K562 (cell line): ENCODE data around the gene NPPC. TPM values are rescaled to one million over a fixed set of nuclear protein-coding genes. Genes with fewer than 3 reads are reported as not detected.

ENCODE experiments used
- ATAC-seq: fragments of 200-7000 bp; cut with Tn5 transposase; 3 replicates; pipeline ENCODE4 v1.9.1; 2020; ENCODE audit warnings: moderate library complexity
- BruUV-seq: library from RNA; stranded (reverse); fragments of 400-500 nt; replicated peaks from 2 replicates; lab custom pipeline; 2021; lab: Mats Ljungman, UMichigan
- CTCF ChIA-PET: fragments of 300-600 bp; formaldehyde crosslinking; extraction: SDS; loops from one replicate; lab custom pipeline; 2021; ENCODE audit warnings: low intra/inter-chr PET ratio; lab: Yijun Ruan, JAX
- POLR2A ChIA-PET: fragments of 300-600, 350-650 bp; sonication (Branson Sonifier 250); formaldehyde crosslinking; extraction: SDS; loops from one replicate; lab custom pipeline; 2021; ENCODE audit warnings: antibody characterized with exemption, inconsistent platforms; lab: Yijun Ruan, JAX
- DNase-seq, 4 experiments: peaks; one replicate each; pipeline versions ENCODE4 v3.0.0 to v3.0.0-alpha.2; 2011 to 2018; ENCODE audit warnings: low spot score in 3 of 4, mixed read lengths in 3 of 4; ENCODE audit errors: extremely low read depth in 1 of 4
- FAIRE-seq: peaks from 2 replicates; lab custom pipeline; 2011; peaks lifted over from hg19 to GRCh38; lab: Jason Lieb, UNC
- H2AFZ ChIP-seq: 2 replicates; pipeline ENCODE4 v1.6.0; 2011; ENCODE audit warnings: low read depth, low read length, control low read depth, inconsistent platforms
- H3K27ac ChIP-seq: fragments of 200-600 bp; 3 replicates; pipeline ENCODE4 v1.8.0; 2011; ENCODE audit warnings: low read depth, mild to moderate bottlenecking, control low read depth, inconsistent platforms, low read length, moderate library complexity, mixed read lengths; ENCODE audit errors: extremely low read depth
- H3K27me3 ChIP-seq, 2 experiments: fragments of 300-600 bp in 1 of 2; 2 replicates in 1 of 2; 3 replicates in 1 of 2; pipeline versions ENCODE4 v1.6.0 to v1.8.0; 2011; ENCODE audit warnings: inconsistent platforms in 2 of 2, low read length in 2 of 2, mild to moderate bottlenecking in 1 of 2, mixed read lengths in 1 of 2, moderate library complexity in 1 of 2; ENCODE audit not compliant: control insufficient read depth in 2 of 2, insufficient read depth in 2 of 2
- H3K36me3 ChIP-seq: fragments of 300-600 bp; 3 replicates; pipeline ENCODE4 v1.8.0; 2011; ENCODE audit warnings: mild to moderate bottlenecking, low read length, inconsistent platforms; ENCODE audit not compliant: control insufficient read depth, insufficient read depth
- H3K4me1 ChIP-seq, 2 experiments: fragments of 200-600 bp in 1 of 2; replicated peaks in 1 of 2; 2 replicates in 1 of 2; 3 replicates in 1 of 2; pipeline versions ENCODE4 v1.5.1 to v1.8.0; 2011; ENCODE audit warnings: inconsistent platforms in 2 of 2, low read length in 2 of 2, mild to moderate bottlenecking in 1 of 2, mixed read lengths in 1 of 2, moderate library complexity in 1 of 2; ENCODE audit not compliant: control insufficient read depth in 2 of 2, insufficient read depth in 2 of 2
- H3K4me2 ChIP-seq: 2 replicates; pipeline ENCODE4 v1.6.1; 2011; ENCODE audit warnings: low read length, control low read depth, inconsistent platforms, mixed read lengths; ENCODE audit not compliant: insufficient read depth
- H3K4me3 ChIP-seq: fragments of 200-600 bp; sonication (generic), shearing (Covaris generic); 2 replicates; pipeline ENCODE4 v1.5.1; 2016; ENCODE audit warnings: control low read depth, inconsistent platforms
- H3K79me2 ChIP-seq: fragments of 200-600 bp; 3 replicates; pipeline ENCODE4 v1.8.0; 2011; ENCODE audit warnings: low read length, inconsistent platforms; ENCODE audit not compliant: control insufficient read depth, insufficient read depth
- H3K9ac ChIP-seq, 2 experiments: 2 replicates each; pipeline versions ENCODE4 v1.6.0 to v1.6.1; 2011; ENCODE audit warnings: low read depth in 2 of 2, low read length in 2 of 2, control low read depth in 1 of 2, inconsistent platforms in 1 of 2, mild to moderate bottlenecking in 1 of 2, mixed read lengths in 1 of 2; ENCODE audit not compliant: insufficient read depth in 1 of 2
- H3K9me1 ChIP-seq: one replicate; pipeline ENCODE4 v1.6.0; 2011; ENCODE audit warnings: inconsistent platforms, mild to moderate bottlenecking, low read length, moderate library complexity; ENCODE audit not compliant: control insufficient read depth, insufficient read depth
- H3K9me3 ChIP-seq: replicated peaks from 2 replicates; pipeline ENCODE4 v1.5.1; 2011; ENCODE audit warnings: low read depth, low read length, inconsistent platforms; ENCODE audit not compliant: control insufficient read depth, insufficient read depth
- H4K20me1 ChIP-seq: replicated peaks from 2 replicates; pipeline ENCODE4 v1.6.1; 2011; ENCODE audit warnings: low read length, inconsistent platforms, mixed read lengths; ENCODE audit not compliant: control insufficient read depth, insufficient read depth
- ASH1L ChIP-seq: fragments of 450-650 bp; IDR thresholded peaks from 2 replicates; pipeline ENCODE4 v1.6.1; 2018; ENCODE audit warnings: borderline replicate concordance, mild to moderate bottlenecking, low read depth; ENCODE audit not compliant: partially characterized antibody
- FOXK1 ChIP-seq: sonication (generic); formaldehyde crosslinking; IDR thresholded peaks from 2 replicates; pipeline ENCODE4 v1.8.0; 2022; ENCODE audit warnings: missing genetic modification reagents, mild to moderate bottlenecking, borderline replicate concordance
- NR4A1 ChIP-seq, 2 experiments: fragments of 250-450 bp in 1 of 2; fragments of 450-650 bp in 1 of 2; sonication (Bioruptor Pico) in 1 of 2; IDR thresholded peaks; 2 replicates each; pipeline versions ENCODE4 v1.4.0 to v1.6.1; 2016 to 2020; ENCODE audit warnings: mild to moderate bottlenecking in 2 of 2, missing compliant biosample characterization in 1 of 2, missing genetic modification characterization in 1 of 2, moderate library complexity in 1 of 2
- POU5F1 ChIP-seq: fragments of 150-350 bp; IDR thresholded peaks from 2 replicates; pipeline ENCODE4 v1.6.1; 2014; ENCODE audit warnings: borderline replicate concordance, low read length, low read depth, mild to moderate bottlenecking; ENCODE audit not compliant: partially characterized antibody
- RFX5 ChIP-seq: IDR thresholded peaks from 2 replicates; pipeline ENCODE4 v1.6.1; 2011; ENCODE audit warnings: low read depth, mild to moderate bottlenecking, improper control_type of control experiment, low read length
- TARDBP ChIP-seq: fragments of 450-650 bp; IDR thresholded peaks from 2 replicates; pipeline ENCODE4 v1.6.1; 2016
- ZFX ChIP-seq: sonication (generic); formaldehyde crosslinking; IDR thresholded peaks from 2 replicates; pipeline ENCODE4 v1.8.0; 2022; ENCODE audit warnings: mild to moderate bottlenecking, missing genetic modification reagents, moderate library complexity
- ZNF354B ChIP-seq: fragments of 250-450 bp; sonication (Bioruptor Pico); IDR thresholded peaks from 2 replicates; pipeline ENCODE4 v1.4.0; 2020
- WGBS: fragments of 100-300 bp; shearing (Covaris generic); methylation state at CpG from one replicate; pipeline ENCODE4 v1.1.6; 2016; ENCODE audit warnings: low coverage, mixed read lengths; ENCODE audit not compliant: insufficient coverage; ENCODE audit errors: missing lambda C conversion rate; 5-methylcytosine and 5-hydroxymethylcytosine counted together
- in situ Hi-C: fragments of 300-500 bp; cut with MboI; formaldehyde crosslinking; loops from 4 replicates; pipeline ENCODE4 v1.15.0; 2018; ENCODE audit warnings: inconsistent platforms, mixed read lengths
- intact Hi-C: fragments of 100-400 bp; cut with micrococcal nuclease; formaldehyde crosslinking; loops from 2 replicates; pipeline ENCODE4 v1.14.2; 2022
- polyA plus RNA-seq, 8 experiments: library from polyadenylated mRNA; depleted of rRNA in 4 of 8; stranded (reverse) in 5 of 8; unstranded in 3 of 8; fragments of >200 nt; fragmentation: Nextera tagmentation in 2 of 8; fragmentation: Illumina TruSeq in 1 of 8; extraction: Ambion mirVana in 2 of 8; extraction: Trizol in 1 of 8; gene quantifications; 2 replicates each; pipeline versions ENCODE4 v1.2.1 to v1.2.3, GENCODE V29; 2011 to 2014; ENCODE audit warnings: inconsistent platforms in 1 of 8, missing spikeins in 1 of 8
- total RNA-seq, 7 experiments: library from RNA; depleted of rRNA in 6 of 7; stranded (reverse); fragments of >200 nt in 6 of 7; fragmentation: Illumina TruSeq in 2 of 7; extraction: Trizol in 2 of 7; gene quantifications; 2 replicates each; pipeline versions ENCODE4 v1.2.1 to v1.2.3, GENCODE V29; 2011 to 2021; ENCODE audit warnings: low replicate concordance in 1 of 7
- TF ChIP-seq, protein P1 (sequence below): sonication (generic); formaldehyde crosslinking; IDR thresholded peaks from 2 replicates; pipeline ENCODE4 v1.8.0; 2023; ENCODE audit warnings: missing genetic modification reagents, mild to moderate bottlenecking, borderline replicate concordance

NPPC gene
- total and polyA plus RNA-seq, 9 of the 15 experiments (the other 6 are each of a cell fraction or from before 2014, with no cell fraction given) = not detected

DNA sequence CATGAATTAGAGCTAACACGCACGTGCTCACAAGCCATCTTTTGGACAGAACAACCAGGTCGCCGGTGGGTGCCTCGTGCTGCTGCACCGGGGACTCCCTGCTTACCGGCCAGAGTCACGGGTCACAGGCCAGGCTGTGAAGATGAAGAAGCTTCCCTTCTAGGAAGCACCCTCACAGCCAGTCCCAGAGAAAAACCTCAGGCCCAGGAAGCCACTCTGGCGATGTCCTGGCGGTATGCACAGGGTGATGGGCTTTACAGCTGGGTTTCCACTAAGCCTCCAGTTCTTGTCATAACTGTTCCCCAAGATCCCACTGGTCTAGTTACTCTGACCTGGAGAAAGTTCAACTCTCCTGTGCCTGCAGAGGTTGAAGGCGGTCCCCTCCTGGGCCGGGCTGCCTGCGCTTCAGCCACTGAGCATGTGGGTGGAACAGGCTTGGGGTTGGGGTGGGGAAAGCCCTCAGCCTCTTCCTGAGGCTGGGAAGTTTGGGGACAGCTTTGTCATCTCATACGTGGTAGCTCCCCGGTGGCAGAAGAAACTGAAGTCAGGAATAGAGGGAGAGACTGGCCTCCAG, 20.1 kb upstream of the NPPC start:
- Histone ChIP-seq H3K36me3 (no peaks in the 10 kb centered on the region), H2AFZ (peak overlapping the region; percentile 55; the same call in 1 of the 2 replicates), H3K4me2 (no peak overlapping the region), H3K4me1 (peaks cover 0 to 3% of the 10 kb centered on the region in 2 experiments; a peak in 1 of 5 replicates), H4K20me1 (no peaks in the 10 kb centered on the region), H3K4me3 (no peak overlapping the region), H3K27me3 (no peaks in the 10 kb centered on the region), H3K27ac (no peak overlapping the region), H3K9me1 (no peaks in the 10 kb centered on the region), H3K79me2 (no peaks in the 10 kb centered on the region), H3K9ac (no peak overlapping the region), H3K9me3 (no peaks in the 10 kb centered on the region)
- ChIA-PET CTCF (no interaction called here), POLR2A (no interaction called here)
- 31% methylated on average over 15 of the region's 15 CpGs for WGBS
- FAIRE-seq = no peak
- intact Hi-C loops = no loop called here
- ATAC-seq = peak; percentile 49; the same call in 2 of the 3 replicates
- in situ Hi-C loops = loop anchor here (10.0 kb wide), 1 partner anchor 168 kb away; no protein-coding TSS in a partner anchor
- TF ChIP-seq RFX5 (no peak), TARDBP (no peak), ASH1L (no peak), ZNF354B (CRISPR knock-in tag) (no peak)
- no peak for DNase-seq
- no TSS peak for BruUV-seq

DNA sequence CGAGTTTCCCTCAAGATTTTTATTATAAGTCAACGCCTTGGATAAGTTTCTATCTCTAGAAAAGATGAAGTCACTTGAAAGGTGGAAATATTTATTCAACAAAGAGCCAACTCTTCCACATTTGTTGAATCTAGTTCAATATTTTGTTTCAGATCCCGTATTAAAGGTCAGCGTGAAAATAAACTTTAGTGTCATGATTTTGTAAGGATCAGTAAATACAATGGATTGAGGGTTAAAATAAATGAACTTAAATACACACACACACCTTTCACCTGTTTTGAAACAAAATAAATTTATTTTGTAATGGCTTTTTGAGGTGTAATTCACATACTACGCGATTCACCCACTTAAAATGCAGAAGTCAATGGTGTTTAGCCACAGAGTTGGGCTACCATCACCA, 16.0 kb upstream of the NPPC start:
- Histone ChIP-seq H3K27me3 (peaks cover 0 to 5% of the 10 kb centered on the region in 2 experiments; a peak in 2 of 5 replicates), H3K27ac (no peak overlapping the region), H3K4me2 (no peak overlapping the region), H3K9me3 (no peaks in the 10 kb centered on the region), H3K36me3 (no peaks in the 10 kb centered on the region), H2AFZ (no peak overlapping the region), H4K20me1 (no peaks in the 10 kb centered on the region), H3K79me2 (no peaks in the 10 kb centered on the region), H3K9ac (no peak overlapping the region), H3K4me3 (no peak overlapping the region), H3K9me1 (no peaks in the 10 kb centered on the region), H3K4me1 (peaks cover 0 to 3% of the 10 kb centered on the region in 2 experiments; a peak in 1 of 5 replicates)
- BruUV-seq = no TSS peak
- intact Hi-C loops = no loop called here
- ChIA-PET POLR2A (no interaction called here), CTCF (no interaction called here)
- no peak for FAIRE-seq
- no peak for DNase-seq
- in situ Hi-C loops = loop anchor here (10.0 kb wide), 1 partner anchor 173 kb away; no protein-coding TSS in a partner anchor
- WGBS = 18% methylated on average over 6 of the region's 6 CpGs
- no peak for ATAC-seq
- TF ChIP-seq, protein P1, sequence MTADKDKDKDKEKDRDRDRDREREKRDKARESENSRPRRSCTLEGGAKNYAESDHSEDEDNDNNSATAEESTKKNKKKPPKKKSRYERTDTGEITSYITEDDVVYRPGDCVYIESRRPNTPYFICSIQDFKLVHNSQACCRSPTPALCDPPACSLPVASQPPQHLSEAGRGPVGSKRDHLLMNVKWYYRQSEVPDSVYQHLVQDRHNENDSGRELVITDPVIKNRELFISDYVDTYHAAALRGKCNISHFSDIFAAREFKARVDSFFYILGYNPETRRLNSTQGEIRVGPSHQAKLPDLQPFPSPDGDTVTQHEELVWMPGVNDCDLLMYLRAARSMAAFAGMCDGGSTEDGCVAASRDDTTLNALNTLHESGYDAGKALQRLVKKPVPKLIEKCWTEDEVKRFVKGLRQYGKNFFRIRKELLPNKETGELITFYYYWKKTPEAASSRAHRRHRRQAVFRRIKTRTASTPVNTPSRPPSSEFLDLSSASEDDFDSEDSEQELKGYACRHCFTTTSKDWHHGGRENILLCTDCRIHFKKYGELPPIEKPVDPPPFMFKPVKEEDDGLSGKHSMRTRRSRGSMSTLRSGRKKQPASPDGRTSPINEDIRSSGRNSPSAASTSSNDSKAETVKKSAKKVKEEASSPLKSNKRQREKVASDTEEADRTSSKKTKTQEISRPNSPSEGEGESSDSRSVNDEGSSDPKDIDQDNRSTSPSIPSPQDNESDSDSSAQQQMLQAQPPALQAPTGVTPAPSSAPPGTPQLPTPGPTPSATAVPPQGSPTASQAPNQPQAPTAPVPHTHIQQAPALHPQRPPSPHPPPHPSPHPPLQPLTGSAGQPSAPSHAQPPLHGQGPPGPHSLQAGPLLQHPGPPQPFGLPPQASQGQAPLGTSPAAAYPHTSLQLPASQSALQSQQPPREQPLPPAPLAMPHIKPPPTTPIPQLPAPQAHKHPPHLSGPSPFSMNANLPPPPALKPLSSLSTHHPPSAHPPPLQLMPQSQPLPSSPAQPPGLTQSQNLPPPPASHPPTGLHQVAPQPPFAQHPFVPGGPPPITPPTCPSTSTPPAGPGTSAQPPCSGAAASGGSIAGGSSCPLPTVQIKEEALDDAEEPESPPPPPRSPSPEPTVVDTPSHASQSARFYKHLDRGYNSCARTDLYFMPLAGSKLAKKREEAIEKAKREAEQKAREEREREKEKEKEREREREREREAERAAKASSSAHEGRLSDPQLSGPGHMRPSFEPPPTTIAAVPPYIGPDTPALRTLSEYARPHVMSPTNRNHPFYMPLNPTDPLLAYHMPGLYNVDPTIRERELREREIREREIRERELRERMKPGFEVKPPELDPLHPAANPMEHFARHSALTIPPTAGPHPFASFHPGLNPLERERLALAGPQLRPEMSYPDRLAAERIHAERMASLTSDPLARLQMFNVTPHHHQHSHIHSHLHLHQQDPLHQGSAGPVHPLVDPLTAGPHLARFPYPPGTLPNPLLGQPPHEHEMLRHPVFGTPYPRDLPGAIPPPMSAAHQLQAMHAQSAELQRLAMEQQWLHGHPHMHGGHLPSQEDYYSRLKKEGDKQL (CRISPR knock-in tag) = no peak
- TF ChIP-seq NR4A1 (CRISPR knock-in tag; IDR thresholded peaks at IDR 0.05) = no peak
- no peak for TF ChIP-seq NR4A1 (tag; IDR thresholded peaks at IDR 0.05)
- TF ChIP-seq POU5F1 = no peak
- no peak for TF ChIP-seq FOXK1 (CRISPR knock-in tag)
- no peak for TF ChIP-seq ZFX
